Hypothalamus (tissue), 51 donors: ENCODE measurements around the gene MYF6.

Experiments used
- DNase-seq, 51 donors: peaks; one replicate each; lab custom pipeline; 2025; lab: John Stamatoyannopoulos, UW

MYF6 gene

GRCh38 chr12:80702889-80703805 is 4.3 kb upstream of the MYF6 start:
- peak in 1 of 51 donors; percentile 40 for DNase-seq

DNA sequence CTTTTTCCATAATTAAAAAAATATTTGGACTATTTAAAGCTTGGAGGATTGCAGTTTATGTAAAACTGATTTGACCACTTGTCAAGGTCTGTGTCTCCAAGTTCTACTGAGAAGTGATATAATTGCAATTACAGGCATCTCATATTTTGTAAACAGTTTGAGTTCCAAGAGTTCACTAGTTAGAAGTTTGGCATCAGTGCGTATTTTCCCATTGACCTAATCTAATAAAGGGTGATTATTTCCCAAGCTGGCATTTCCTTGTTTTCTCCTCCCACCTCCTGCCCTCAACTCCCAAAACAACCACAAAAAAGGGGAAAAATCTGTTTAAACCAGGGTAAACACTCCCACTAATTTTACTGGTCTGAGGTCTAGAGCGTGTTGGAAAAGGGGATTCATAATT is 3.0 kb upstream of the MYF6 start:
- DNase-seq: no peak

GRCh38 chr12:80707830-80708258 is 410 bp downstream of the MYF6 start:
- no peak for DNase-seq

DNA sequence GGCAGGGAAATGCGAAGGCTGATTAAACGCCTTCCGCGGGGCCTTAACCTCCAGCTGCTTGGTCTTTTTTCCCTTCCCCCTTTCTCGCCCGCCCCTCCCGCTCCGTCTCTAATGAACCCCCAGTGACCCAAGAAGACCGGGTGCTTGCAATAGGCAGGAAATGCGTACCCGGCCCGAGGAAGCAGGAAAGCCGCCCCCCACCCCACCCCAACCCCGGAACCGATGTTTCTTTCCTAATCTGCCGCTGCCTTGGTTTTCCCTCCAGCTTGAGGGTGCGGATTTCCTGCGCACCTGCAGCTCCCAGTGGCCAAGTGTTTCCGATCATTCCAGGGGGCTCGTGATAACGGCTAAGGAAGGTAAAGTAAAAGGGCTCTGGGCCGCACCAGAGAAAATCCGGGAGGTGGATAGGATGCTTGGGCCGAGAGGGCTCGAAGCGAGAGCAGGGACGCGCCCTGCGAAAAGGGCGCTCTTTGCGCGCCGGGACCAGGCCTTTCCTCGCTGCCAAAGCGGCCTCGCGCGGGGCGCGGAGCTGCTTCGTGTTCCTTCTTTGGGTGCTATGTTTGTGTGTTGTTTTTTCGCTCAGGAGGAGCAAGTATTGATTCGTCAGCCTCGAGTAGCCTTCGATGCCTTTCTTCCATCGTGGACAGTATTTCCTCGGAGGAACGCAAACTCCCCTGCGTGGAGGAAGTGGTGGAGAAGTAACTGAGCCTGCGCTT is 983 bp downstream of the MYF6 start:
- no peak for DNase-seq

DNA sequence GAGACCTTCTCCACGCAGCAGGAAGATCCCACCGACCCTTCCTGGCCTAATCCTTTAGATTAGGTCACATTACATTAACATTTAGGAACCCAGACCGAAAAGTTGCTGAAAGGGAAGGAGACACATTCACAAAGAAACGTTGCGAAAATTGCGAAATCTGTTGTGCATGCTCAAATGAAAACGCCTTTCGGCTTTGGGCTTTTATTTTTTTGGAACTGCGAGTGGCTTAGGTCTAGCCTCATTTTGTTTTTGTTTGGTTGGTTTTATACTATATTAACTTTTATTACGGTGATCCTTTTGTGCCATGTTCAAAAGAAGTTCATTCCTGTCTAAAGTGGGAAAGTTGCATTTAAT is 1.5 kb downstream of the MYF6 start:
- no peak for DNase-seq

GRCh38 chr12:80709811-80710726 is 2.6 kb downstream of the MYF6 start:
- no peak for DNase-seq

GRCh38 chr12:80710727-80711449 is 3.5 kb downstream of the MYF6 start:
- no peak for DNase-seq

- no peak for DNase-seq
These were observed 4.4 kb downstream of the MYF6 start for GRCh38 chr12:80711866-80712265.

GRCh38 chr12:80712866-80713265 is 5.4 kb downstream of the MYF6 start:
- no peak for DNase-seq

GRCh38 chr12:80713419-80713818 is 6.0 kb downstream of the MYF6 start:
- no peak for DNase-seq

DNA sequence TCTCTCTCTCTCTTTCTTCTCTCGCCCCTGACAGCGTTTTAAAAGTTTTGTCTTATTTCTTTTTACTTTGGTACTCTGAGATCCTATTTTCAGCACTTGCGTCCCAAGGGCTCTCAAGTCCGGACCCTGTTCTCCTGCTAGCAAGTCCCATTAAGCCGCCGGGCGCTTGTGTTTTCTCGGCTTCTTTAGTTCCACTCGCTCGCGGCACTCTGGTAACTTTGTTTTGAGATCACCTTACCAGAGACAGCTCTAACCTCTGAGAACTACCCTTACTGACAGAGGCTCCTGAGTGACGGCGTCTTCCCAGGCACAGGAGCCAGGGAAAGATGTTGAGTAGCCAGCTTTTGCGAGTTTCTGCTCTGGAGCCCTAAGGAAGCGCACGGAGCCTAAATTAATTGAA is 6.6 kb downstream of the MYF6 start:
- no peak for DNase-seq

DNA sequence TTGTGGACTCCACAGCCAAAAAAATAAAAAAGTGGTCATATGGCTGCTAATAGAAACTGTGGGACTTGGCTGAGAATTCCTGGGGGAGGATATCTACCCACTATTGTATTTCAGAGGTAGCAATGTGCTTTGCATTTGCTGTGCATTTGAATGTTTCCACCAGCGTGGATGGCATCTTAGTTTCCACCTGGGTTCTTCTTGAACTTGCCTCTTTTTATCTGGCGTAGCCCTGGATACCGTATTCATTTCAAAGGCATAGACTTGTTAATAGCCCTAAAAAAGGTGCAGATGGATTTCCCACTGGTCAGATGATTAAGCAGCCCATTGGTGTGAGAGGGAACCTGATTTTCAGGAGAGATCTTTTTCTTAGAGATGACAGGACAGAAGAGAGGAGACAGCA is 7.4 kb downstream of the MYF6 start:
- no peak for DNase-seq

DNA sequence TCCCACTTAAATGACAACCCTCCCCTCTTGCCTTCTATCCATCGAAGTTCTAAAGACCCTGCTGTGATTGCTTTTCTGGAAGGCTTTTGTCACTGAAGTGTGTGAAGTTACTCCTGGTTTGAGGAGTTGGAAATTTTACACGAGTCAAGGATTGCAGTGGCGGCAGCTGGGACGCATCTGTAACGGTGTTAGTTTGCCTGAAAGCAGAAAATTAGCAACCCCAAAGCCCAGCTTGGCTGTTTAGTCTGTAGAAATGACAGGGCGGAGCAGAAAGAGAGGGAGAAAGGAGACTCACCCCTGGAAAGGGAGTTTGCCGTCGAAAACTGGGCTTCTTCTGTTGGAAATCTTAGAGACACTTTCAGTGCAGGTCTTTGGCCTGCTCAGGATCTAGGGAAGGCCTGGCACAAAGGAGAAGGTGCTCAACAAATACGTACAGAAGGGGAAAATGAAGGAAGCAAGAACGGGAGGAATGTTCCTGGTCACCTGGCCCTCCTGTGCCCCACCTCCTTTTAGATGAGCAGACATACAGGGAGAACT is 8.3 kb downstream of the MYF6 start:
- no peak for DNase-seq

DNA sequence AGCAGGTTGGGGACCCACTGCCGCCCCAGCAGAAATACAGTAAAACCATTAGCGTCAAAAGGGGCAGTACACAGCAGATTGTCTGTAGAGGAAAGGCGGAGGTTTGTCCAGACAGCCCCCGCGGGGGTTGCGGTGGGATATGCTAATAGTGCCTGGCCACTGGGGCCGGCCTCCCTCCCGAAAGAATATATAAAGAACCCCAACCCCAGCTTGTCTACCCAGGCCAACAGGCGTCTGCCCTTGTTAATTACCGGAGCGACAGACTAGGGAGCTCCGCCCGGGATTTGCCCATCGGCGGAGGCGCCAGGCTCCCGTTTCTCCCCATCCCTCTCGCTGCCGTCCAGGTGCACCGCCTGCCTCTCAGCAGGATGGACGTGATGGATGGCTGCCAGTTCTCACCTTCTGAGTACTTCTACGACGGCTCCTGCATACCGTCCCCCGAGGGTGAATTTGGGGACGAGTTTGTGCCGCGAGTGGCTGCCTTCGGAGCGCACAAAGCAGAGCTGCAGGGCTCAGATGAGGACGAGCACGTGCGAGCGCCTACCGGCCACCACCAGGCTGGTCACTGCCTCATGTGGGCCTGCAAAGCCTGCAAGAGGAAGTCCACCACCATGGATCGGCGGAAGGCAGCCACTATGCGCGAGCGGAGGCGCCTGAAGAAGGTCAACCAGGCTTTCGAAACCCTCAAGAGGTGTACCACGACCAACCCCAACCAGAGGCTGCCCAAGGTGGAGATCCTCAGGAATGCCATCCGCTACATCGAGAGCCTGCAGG is 9.4 kb downstream of the MYF6 start, which contains the start of gene MYF5:
TSS of gene MYF5 (plus strand) at position 217 of the 774 bp plus-strand sequence. CDS start at position 369, 152 bp downstream.
- no peak for DNase-seq

DNA sequence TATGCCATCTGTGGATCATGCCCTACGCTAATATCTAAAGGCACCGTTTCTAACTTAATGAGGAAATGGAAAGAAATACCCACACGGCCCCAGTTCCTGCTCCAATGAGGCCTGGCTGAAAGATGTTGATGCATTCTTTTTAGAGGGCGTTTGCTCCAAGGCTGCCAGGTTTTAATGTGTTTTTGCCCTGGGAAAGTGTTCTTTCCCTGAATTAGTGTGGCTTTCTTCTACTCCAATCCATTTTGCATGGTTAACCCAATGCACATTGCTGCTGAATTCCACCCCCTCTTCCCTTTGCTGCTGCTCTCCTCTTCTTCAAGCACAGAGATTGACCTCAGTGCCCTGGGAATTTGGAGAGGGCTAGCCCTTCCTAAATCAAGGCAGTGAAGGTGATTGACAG is 10.4 kb downstream of the MYF6 start:
- no peak for DNase-seq

GRCh38 chr12:80720516-80720915 is 13.1 kb downstream of the MYF6 start:
- no peak for DNase-seq

DNA sequence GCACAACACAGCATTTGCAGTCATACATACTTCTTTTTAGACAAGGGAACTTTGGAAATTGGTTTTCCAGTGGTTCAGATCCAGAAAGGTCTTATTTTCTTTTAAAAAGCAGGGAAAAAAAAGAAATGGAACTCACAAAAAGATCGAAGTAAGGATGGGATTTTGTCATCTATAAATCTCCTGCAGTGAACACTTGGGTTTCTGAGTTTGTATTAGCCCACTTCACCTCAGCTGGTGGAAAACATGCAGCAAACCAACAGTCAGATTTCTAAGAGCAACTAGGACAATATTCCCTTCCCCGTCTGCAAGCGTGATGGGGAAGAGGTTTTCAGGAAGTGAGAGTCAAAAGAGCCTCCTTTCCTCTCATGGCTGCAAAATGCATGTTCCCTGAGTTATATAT is 13.9 kb downstream of the MYF6 start:
- DNase-seq: no peak

DNA sequence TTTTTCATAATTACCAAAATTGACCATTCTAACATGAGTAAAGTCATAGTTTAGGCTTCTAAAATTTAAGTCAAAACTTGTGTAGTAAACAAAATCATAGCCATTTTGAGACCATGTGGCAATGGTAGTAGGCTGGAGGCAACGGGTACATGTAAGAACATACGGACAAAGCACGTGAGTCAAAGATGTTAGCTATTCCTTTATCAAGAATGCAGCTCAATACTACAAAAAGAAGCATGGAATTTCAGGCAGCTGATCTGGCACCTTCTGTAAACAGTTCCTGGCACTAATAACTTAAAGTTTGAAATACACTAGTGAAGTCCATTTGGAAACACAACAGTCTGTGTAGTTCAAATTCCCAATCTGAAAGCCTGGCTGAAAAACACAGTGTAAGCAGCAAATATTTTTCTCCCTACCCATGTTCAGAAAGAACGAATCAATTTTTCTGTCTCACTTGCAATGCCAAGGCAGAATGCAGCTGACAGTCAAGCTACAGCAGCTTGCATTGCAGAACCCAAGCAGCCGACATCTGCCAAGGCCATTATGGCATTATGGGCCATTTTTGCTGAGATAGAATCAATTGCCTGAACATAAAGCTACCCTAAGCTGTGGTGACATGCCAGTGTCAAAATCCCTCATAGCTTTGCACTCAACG is 38.5 kb downstream of the MYF6 start:
- no peak for DNase-seq

DNA sequence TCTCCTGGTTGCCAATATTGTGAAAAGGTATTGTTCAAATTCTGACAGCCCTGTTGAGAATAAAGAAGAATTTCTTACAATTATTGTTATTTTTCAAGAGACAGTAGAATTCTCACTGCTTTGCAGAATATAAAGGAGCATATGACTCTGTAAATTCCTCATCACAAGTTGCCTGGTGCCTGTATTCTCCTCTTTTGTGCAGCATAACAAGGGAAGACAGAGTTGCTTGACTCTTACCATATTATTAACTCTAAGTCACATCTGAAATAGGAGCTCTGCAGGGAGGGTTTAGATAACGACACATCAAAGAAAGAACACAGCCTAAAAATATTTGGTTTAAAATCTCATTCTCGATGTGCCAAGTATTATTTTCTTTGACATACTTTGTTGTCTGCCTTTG is 40.4 kb downstream of the MYF6 start:
- DNase-seq: peak in 1 of 51 donors; percentile 57
